Activated naive CD8-positive, alpha-beta T cell treated with anti-CD3 and anti-CD28 coated beads for 36 hours (primary cell): ENCODE results near the gene CRK. TPM values are rescaled to one million over a fixed set of nuclear protein-coding genes. Genes with fewer than 3 reads are reported as not detected.
"Not testable (repeated sequence)": the region's sequence is repeated elsewhere in the genome, so short reads cannot be mapped to it uniquely, and the experiment has no call there.

Experiments
- DNase-seq: peaks from one replicate; pipeline ENCODE4 v3.0.0; 2021
- H3K27ac Mint-ChIP-seq: one replicate; pipeline ENCODE4 v1.8.0; 2022; ENCODE audit warnings: mild to moderate bottlenecking, moderate library complexity, mixed read lengths
- H3K27me3 Mint-ChIP-seq: one replicate; pipeline ENCODE4 v1.8.0; 2022; ENCODE audit warnings: mild to moderate bottlenecking, mixed read lengths
- H3K36me3 Mint-ChIP-seq: one replicate; pipeline ENCODE4 v1.8.0; 2021; ENCODE audit warnings: mild to moderate bottlenecking, mixed read lengths
- H3K4me1 Mint-ChIP-seq: one replicate; pipeline ENCODE4 v1.8.0; 2021; ENCODE audit warnings: mixed read lengths
- H3K4me3 Mint-ChIP-seq: one replicate; pipeline ENCODE4 v1.8.0; 2022; ENCODE audit warnings: mild to moderate bottlenecking, moderate library complexity, mixed read lengths
- H3K9me3 Mint-ChIP-seq: one replicate; pipeline ENCODE4 v1.8.0; 2022; ENCODE audit warnings: mixed read lengths
- total RNA-seq, 2 experiments: library from RNA; stranded (reverse); gene quantifications; one replicate each; pipeline ENCODE4 v1.2.3, GENCODE V29; 2021

Gene CRK
- total RNA-seq, 2 experiments from 2014 or later: 13.5 to 14.0 TPM

- H3K4me1 Mint-ChIP-seq: peaks cover 12% of the 10 kb centered on the region
- H3K36me3 Mint-ChIP-seq: peaks cover 19% of the 10 kb centered on the region
- DNase-seq: no peak
- H3K27ac Mint-ChIP-seq: no peak overlapping the region
- H3K9me3 Mint-ChIP-seq: no peaks in the 10 kb centered on the region
- no peak overlapping the region for H3K4me3 Mint-ChIP-seq
- H3K27me3 Mint-ChIP-seq: no peaks in the 10 kb centered on the region
Observed at GRCh38 chr17:1434150-1434549, 21.9 kb downstream of the CRK start.

GRCh38 chr17:1431631-1432104 is 24.4 kb downstream of the CRK start:
- H3K27ac Mint-ChIP-seq: no peak overlapping the region
- no peaks in the 10 kb centered on the region for H3K9me3 Mint-ChIP-seq
- no peak for DNase-seq
- peaks cover 9% of the 10 kb centered on the region for H3K4me1 Mint-ChIP-seq
- H3K36me3 Mint-ChIP-seq: peaks cover 25% of the 10 kb centered on the region
- no peak overlapping the region for H3K4me3 Mint-ChIP-seq
- H3K27me3 Mint-ChIP-seq: no peaks in the 10 kb centered on the region

DNA sequence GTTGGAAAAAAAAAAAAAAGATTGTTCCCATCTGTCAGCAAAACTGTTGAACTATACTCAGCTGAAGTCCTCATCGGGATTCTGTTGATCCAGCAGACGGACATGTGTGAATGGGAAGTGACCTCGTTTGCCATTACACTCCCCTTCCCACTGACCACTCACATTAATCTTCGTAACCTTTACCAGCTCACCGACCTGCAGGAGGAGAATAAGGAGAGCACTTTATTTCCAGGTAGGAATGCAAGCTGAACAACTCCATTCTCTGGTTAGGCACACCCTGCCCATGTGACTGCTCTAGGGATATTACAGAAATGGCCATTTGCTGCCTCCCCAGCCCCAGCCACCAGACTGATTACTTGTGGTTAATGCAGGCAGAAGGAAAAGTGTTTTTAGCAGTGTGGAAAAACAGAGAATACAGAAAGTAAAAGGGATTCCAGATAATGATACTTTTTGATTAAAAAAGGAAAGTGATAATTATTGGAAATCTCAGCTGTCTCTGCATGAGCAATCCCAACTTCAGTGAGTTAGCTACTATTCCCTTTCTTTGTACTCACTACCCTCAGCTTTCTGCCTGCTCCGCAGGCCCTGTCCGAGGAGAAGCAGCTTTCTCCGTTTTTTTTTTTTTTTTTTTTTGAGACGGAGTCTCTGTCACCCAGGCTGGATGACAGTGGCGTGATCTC is 32.4 kb downstream of the CRK start:
- H3K27me3 Mint-ChIP-seq: no peaks in the 10 kb centered on the region
- peak overlapping the region; percentile 59 for H3K27ac Mint-ChIP-seq
- no peaks in the 10 kb centered on the region for H3K9me3 Mint-ChIP-seq
- H3K4me1 Mint-ChIP-seq: peaks cover 15% of the 10 kb centered on the region
- DNase-seq: no peak
- no peak overlapping the region for H3K4me3 Mint-ChIP-seq
- peaks cover 22% of the 10 kb centered on the region for H3K36me3 Mint-ChIP-seq

DNA sequence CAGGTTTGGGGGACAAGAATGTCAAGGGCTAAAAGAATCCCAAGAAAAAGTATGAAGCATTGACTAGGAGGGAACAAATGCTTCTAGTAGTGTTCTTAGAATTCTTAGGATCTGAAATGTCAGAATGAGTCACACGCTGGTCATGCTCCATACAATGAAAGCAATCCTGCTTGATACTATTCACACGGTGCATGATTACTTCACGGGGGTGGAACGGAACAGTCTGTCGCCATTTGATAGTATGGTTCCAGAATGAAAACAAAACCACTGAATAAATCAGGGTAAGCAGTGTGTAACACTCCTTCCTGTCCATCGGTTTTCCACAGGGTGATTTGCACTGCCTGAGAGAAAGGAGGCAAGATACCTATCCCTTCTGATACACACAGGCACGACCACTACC is 33.1 kb downstream of the CRK start:
- peak; percentile 16 for DNase-seq
- Mint-ChIP-seq H3K27me3 (no peaks in the 10 kb centered on the region), H3K4me3 (no peak overlapping the region), H3K27ac (peak overlapping the region; percentile 59), H3K36me3 (peaks cover 20% of the 10 kb centered on the region), H3K9me3 (no peaks in the 10 kb centered on the region), H3K4me1 (peaks cover 15% of the 10 kb centered on the region)

GRCh38 chr17:1421470-1421869 is 34.6 kb downstream of the CRK start:
- no peaks in the 10 kb centered on the region for H3K27me3 Mint-ChIP-seq
- peaks cover 15% of the 10 kb centered on the region for H3K4me1 Mint-ChIP-seq
- no peak overlapping the region for H3K4me3 Mint-ChIP-seq
- no peak overlapping the region for H3K27ac Mint-ChIP-seq
- peaks cover 20% of the 10 kb centered on the region for H3K36me3 Mint-ChIP-seq
- no peaks in the 10 kb centered on the region for H3K9me3 Mint-ChIP-seq
- no peak for DNase-seq

- peaks cover 19% of the 10 kb centered on the region for H3K36me3 Mint-ChIP-seq
- no peaks in the 10 kb centered on the region for H3K9me3 Mint-ChIP-seq
- no peak overlapping the region for H3K4me3 Mint-ChIP-seq
- H3K27ac Mint-ChIP-seq: no peak overlapping the region
- H3K4me1 Mint-ChIP-seq: peaks cover 15% of the 10 kb centered on the region
- DNase-seq: no peak
- H3K27me3 Mint-ChIP-seq: no peaks in the 10 kb centered on the region
Observed at GRCh38 chr17:1420981-1421380, 35.1 kb downstream of the CRK start.

GRCh38 chr17:1420163-1420562 is 35.9 kb downstream of the CRK start:
- Mint-ChIP-seq H3K36me3 (peaks cover 14% of the 10 kb centered on the region), H3K4me3 (no peak overlapping the region), H3K4me1 (peaks cover 15% of the 10 kb centered on the region), H3K27me3 (no peaks in the 10 kb centered on the region), H3K27ac (no peak overlapping the region), H3K9me3 (no peaks in the 10 kb centered on the region)
- DNase-seq: no peak

- H3K36me3 Mint-ChIP-seq: peaks cover 12% of the 10 kb centered on the region
- not testable (repeated sequence) for H3K27me3 Mint-ChIP-seq, H3K4me3 Mint-ChIP-seq, DNase-seq, H3K9me3 Mint-ChIP-seq, H3K4me1 Mint-ChIP-seq, H3K27ac Mint-ChIP-seq
Observed at GRCh38 chr17:1418476-1418875, 37.6 kb downstream of the CRK start.

GRCh38 chr17:1416414-1416813 is 39.6 kb downstream of the CRK start:
- H3K4me1 Mint-ChIP-seq: no peaks in the 10 kb centered on the region
- H3K36me3 Mint-ChIP-seq: peaks cover 5% of the 10 kb centered on the region

GRCh38 chr17:1414634-1415033 is 41.4 kb downstream of the CRK start:
- Mint-ChIP-seq H3K27ac (no peak overlapping the region), H3K36me3 (no peaks in the 10 kb centered on the region), H3K9me3 (no peaks in the 10 kb centered on the region), H3K4me1 (no peaks in the 10 kb centered on the region), H3K27me3 (no peaks in the 10 kb centered on the region), H3K4me3 (no peak overlapping the region)
- no peak for DNase-seq

More at GRCh38 chr17:1416414-1416813, 39.6 kb downstream of the CRK start:
- H3K9me3 Mint-ChIP-seq: no peaks in the 10 kb centered on the region
- DNase-seq: no peak
- no peaks in the 10 kb centered on the region for H3K27me3 Mint-ChIP-seq
- H3K27ac Mint-ChIP-seq: no peak overlapping the region
- no peak overlapping the region for H3K4me3 Mint-ChIP-seq

DNA sequence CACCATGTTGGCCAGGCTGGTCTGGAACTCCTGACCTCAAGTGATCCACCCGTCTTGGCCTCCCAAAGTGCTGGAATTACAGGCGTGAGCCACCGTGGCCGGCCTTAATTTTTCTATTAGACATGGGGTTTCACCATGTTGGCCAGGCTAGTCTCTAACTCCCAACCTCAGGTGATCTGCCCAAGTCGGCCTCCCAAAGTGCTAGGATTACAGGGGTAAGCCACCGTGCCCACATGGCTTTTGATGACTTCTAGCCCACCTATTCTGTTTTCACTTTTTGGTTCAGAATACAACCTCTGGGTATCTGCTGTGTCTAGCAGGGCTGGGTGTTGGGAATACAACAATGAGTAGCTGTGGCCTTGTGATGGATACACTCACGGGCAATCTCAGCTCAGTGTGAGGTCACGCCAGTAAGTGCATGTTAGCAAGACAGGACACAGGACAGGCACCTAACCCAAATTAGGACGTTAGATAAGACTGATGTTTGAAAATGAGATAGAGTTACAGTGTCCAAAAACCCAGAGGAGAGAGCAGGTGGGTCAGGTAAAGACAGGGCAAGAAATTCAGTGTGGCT is 41.9 kb downstream of the CRK start:
- no peaks in the 10 kb centered on the region for H3K4me1 Mint-ChIP-seq
- no peak for DNase-seq
- no peaks in the 10 kb centered on the region for H3K36me3 Mint-ChIP-seq
- no peaks in the 10 kb centered on the region for H3K9me3 Mint-ChIP-seq
- no peak overlapping the region for H3K27ac Mint-ChIP-seq
- no peak overlapping the region for H3K4me3 Mint-ChIP-seq
- no peaks in the 10 kb centered on the region for H3K27me3 Mint-ChIP-seq

DNA sequence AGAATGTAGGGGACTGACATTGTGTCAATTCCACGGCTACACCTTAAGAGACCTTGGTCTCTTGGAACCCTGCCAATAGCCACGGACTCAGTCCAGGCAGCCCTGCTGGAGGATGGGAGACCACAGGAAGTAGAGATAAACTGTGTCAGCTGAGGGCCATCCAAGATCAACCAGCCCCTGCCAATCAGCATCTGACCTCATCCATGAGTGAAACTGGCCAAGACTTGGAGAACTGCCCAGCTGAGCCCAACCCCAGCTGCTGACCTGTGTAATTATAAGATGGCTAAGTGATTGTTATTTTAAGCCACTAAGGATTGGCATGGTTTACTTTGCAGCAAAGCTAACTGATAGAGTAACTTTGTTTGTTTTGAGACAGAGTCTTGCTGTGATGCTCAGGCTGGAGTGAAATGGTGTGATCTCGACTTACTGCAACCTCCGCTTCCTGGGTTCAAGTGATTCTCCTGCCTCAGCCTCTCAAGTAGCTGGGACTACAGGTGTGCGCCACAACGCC is 42.7 kb downstream of the CRK start:
- Mint-ChIP-seq H3K27me3 (no peaks in the 10 kb centered on the region), H3K36me3 (no peaks in the 10 kb centered on the region), H3K4me1 (no peaks in the 10 kb centered on the region), H3K27ac (no peak overlapping the region), H3K4me3 (no peak overlapping the region), H3K9me3 (no peaks in the 10 kb centered on the region)
- no peak for DNase-seq

DNA sequence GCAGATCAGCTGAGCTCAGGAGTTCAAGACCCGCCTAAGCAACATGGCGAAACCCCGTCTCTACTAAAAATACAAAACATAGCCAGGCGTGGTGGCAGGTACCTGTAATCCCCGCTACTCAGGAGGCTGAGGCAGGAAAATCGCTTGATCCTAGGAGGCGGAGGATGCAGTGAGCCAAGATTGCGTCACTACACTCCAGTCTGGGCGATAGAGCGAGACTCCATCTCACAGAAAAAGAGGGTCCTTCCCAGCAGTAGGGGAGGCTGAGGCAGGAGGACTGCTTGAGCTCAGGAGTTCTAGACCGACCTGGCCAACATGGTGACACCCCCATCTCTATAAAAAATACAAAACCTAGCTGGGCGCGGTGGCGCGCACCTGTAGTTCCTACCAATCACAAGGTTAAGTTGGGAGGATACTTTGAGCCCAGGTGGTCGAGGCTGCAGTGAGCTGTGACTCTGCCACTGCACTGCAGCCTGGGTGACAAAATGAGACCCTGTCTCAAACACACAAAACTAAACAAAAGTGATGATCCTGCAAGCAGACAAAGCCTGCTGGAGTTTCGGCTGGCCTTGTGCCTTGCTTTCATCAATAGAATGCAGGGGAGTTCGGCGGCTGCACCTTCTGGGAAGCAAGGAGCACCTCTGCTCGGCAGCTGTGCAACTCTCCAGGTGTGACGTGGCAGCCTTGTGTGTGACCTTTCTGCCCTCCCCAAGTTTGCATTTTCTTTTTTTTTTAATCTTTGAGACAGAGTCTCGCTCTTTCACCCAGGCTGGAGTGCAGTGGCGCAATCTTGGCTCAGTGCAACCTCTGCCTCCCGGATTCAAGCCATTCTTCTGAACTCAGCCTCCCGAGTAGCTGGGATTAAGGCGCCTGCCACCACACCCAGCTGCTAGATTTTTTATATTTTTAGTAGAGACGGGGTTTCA is 43.6 kb downstream of the CRK start:
- Mint-ChIP-seq H3K4me1 (no peaks in the 10 kb centered on the region), H3K9me3 (no peaks in the 10 kb centered on the region), H3K4me3 (no peak overlapping the region), H3K27ac (no peak overlapping the region), H3K36me3 (no peaks in the 10 kb centered on the region), H3K27me3 (no peaks in the 10 kb centered on the region)
- no peak for DNase-seq

DNA sequence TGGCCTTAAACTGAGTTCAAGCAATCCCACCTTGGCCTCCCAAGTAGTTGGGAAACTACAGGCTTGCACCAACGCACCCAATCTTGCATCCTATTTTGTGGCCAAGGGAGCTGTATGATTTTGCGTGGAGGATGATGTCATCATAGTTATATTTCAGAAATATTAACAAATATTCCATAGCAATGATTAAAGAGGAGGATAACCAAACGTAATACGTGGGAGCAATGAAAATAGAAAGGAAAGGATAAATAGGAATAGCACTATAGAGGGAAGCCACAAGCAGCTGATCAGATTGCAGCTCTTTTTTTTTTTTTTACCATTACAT is 53.8 kb downstream of the CRK start:
- Mint-ChIP-seq H3K27ac (no peak overlapping the region), H3K36me3 (peaks cover 24% of the 10 kb centered on the region), H3K4me3 (no peak overlapping the region), H3K9me3 (no peaks in the 10 kb centered on the region), H3K4me1 (peaks cover 14% of the 10 kb centered on the region), H3K27me3 (no peaks in the 10 kb centered on the region)
- DNase-seq: no peak
